ENCODE measurements around the gene CPA4.
A peak's percentile ranks its signal among the peaks of the same experiment; 100 is the strongest.

Gene CPA4

GRCh38 chr7:130275826-130276297 is 17.1 kb upstream of the CPA4 start:
- DNase-seq, result no peak

- peak; percentile 19 for DNase-seq
Measured at GRCh38 chr7:130276796-130277762, 15.9 kb upstream of the CPA4 start.

DNA sequence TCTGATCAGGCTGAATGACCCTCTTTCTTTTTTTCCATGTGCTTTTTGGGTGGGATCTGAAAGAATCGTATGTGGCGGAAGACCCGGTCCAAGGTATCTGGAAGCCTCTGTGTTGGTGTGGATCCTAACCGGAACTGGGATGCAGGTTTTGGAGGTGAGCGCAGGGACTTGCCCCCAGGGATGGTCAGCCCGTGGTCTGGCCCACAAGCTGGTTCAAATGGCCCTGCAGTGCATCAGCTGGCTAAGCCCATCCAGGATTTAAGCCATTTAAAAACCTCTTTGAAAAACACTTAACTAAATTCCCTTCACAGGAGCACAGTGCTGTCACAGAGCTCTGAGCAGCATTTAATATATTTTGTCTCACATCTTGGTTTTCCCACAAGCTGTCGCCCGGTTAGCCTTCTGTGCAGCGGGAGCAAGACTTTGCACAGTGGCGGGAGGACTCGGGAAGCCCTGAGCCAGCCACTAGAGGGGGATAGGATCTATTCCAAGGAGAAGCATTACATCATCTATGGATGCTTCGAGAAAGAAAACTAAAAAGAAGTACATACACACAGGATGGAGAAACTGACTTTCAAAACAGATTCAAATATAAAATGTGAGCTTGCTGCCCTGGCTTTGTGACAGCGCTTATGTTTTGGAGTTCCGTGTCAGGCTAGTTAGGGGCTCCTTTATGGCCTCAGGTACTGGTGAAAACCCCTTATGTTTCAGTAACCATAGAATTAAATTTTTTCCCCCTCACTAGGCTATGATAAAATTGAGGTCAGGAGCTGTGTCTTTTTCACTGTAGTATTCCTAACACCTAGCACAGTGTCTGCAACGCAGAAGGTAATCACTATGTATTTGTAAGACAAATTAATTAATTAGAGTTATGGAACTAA is 15.0 kb upstream of the CPA4 start:
- DNase-seq, result no peak

GRCh38 chr7:130278860-130279259 is 14.1 kb upstream of the CPA4 start:
- DNase-seq, result no peak

GRCh38 chr7:130279286-130279685 is 13.7 kb upstream of the CPA4 start:
- DNase-seq, result no peak

- no peak for DNase-seq
Measured at GRCh38 chr7:130279906-130280305, 13.1 kb upstream of the CPA4 start.

DNA sequence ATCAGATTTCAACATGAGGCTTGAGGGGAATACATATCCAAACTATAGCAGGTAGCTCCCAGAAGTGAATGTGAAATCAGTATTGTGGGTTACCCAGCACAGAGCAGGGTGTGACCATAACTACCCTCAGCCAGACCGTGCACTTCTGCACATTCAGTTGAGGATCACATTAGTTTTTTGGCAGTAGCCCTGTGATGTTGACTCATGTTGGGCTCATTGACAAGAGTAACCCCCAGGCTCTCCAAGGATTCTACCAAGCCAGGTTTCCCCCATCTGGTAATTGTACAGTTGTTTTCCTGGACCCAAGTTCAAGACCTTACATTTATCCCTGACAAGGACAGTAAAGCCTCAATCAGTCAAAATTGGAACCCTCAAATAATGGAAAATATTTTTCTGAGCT is 11.7 kb upstream of the CPA4 start:
- DNase-seq, result no peak

DNA sequence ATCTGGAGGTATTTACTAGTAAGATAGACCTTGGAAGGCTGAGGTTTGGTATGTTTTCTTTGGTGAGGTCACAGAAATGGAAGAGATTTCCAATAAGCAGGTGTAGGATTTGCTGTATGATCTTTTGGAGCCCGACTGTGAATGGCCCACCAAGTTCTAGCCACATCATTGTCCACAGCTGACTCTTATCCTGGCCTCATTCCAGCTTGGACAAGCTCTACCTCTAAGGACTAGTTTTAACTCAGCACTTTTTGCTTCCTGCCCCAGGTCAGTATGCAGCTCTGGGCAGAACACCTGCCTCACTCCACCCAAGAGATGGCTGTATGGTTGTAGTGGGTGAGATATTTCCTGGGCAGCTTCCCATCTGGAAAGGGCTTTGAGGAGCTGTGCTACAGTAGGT is 6.1 kb upstream of the CPA4 start:
- no peak for DNase-seq

GRCh38 chr7:130288168-130288567 is 4.8 kb upstream of the CPA4 start:
- no peak for DNase-seq

- DNase-seq, result no peak
Measured at GRCh38 chr7:130288829-130289228, 4.1 kb upstream of the CPA4 start.

- DNase-seq, result no peak
Measured at GRCh38 chr7:130289478-130289877, 3.5 kb upstream of the CPA4 start.

DNA sequence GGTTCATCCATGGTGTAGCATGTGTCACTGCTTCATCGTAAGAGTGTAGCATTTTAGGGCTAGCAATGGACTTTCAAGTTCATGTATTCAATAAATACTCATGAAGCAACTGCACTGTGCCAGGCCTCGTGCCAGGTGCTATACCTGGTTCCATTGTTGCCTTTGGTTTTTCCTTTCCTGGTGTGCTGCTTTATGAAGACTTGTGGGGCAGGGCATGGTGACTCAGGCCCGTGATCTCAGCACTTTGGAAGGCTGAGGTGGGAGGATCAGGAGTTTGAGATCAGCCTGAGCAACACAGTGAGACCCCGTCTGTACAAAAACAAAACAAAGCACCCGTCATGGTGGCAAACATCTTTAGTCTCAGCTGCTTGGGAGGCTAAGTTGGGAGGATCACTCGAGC is 2.2 kb upstream of the CPA4 start:
- no peak for DNase-seq

- no peak for DNase-seq
Measured at GRCh38 chr7:130293521-130293920, 560 bp downstream of the CPA4 start.

- no peak for DNase-seq
Measured at GRCh38 chr7:130294314-130294713, 1.4 kb downstream of the CPA4 start.

DNA sequence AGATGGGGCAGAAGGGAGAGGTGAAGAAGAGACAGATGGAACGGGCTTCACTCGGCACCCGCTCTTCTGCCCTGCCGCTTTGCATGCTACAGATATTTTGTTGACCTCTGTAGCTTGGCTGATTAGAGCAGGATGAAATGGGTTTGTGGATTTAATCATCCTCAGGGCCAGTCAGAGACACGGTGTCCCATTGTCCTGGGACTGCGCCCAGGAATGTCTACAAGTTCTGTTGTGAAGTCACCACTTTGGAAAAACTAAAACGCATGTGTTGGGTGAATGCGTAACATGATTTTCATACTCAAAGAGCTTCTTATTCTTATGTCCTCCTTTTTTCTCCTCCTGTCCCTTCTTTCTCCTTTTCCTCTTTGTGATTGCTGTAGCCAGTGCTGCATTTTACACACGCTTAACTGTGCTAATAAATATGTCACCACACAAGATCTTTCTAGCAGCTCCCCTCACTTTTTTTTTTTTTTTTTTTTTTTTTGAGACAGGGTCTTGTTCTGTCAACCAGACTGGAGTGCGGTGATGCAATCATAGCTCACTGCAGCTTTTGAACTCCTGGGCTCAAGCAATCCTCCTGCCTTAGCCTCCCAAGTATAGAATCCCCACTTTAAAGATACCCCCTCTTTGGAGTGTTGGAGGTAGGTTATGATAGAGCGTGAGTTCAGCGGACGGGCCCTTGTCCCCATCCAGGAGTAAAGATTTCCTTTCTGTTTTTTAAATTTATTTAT is 3.4 kb downstream of the CPA4 start:
- no peak for DNase-seq

GRCh38 chr7:130297628-130298543 is 4.9 kb downstream of the CPA4 start:
- no peak for DNase-seq

- no peak for DNase-seq
Measured at GRCh38 chr7:130298544-130299326, 5.8 kb downstream of the CPA4 start.

- DNase-seq, result no peak
Measured at GRCh38 chr7:130299866-130300265, 6.9 kb downstream of the CPA4 start.

- no peak for DNase-seq
Measured at GRCh38 chr7:130301501-130302020, 8.6 kb downstream of the CPA4 start.

DNA sequence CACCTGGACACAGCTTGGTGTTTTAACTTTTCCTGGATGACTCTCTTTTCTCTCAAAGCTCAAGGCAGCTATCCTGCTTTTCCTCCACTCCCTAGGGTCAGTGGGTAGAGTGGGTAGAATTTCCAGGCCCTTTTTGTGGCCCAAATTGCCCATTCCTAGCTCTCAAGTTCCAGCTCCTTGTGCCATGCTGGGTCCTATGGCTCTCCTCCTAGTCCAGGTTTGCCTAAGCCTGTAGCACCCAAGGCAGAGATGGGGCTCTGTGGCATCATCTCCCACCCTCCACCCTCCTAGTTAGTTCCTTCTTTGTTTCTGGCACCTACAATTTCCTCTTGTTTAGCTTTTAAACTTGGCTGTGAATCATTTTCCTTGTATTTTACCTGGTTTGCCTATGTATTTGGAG is 9.7 kb downstream of the CPA4 start:
- no peak for DNase-seq

DNA sequence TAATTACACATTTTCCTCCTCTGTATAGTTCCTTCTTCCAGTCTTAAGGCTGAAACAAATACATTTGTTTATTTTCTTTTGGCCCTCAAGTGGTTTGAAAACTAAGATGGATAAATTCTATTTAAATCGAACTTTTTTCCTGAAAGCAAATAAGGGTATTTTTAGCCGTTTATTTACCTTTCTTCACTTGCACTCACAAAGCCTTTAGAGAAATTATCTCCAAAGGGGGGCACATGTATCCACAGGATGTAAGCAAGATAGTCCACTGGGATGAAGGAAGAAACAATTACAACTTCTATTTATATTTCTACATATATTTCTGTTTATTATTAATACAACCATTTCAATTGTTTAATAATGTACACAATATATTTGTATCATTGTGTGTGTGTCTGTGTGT is 10.2 kb downstream of the CPA4 start:
- no peak for DNase-seq

All from stimulated activated CD4-positive, alpha-beta T cell treated with anti-CD3 and anti-CD28 coated beads, Interleukin-4, amount 100 ng/mL, for 1 hour (primary cell).